Activated CD4-positive, alpha-beta T cell treated with anti-CD3 and anti-CD28 coated beads for 4 hours (primary cell): ENCODE measurements around the gene CELF5.
"Not testable (repeated sequence)": the region's sequence is repeated elsewhere in the genome, so short reads cannot be mapped to it uniquely, and the experiment has no call there.

Experiments
- DNase-seq, 2 donors: peaks; one replicate each; pipeline ENCODE4 v3.0.0-alpha.2; 2020

CELF5 gene

DNA sequence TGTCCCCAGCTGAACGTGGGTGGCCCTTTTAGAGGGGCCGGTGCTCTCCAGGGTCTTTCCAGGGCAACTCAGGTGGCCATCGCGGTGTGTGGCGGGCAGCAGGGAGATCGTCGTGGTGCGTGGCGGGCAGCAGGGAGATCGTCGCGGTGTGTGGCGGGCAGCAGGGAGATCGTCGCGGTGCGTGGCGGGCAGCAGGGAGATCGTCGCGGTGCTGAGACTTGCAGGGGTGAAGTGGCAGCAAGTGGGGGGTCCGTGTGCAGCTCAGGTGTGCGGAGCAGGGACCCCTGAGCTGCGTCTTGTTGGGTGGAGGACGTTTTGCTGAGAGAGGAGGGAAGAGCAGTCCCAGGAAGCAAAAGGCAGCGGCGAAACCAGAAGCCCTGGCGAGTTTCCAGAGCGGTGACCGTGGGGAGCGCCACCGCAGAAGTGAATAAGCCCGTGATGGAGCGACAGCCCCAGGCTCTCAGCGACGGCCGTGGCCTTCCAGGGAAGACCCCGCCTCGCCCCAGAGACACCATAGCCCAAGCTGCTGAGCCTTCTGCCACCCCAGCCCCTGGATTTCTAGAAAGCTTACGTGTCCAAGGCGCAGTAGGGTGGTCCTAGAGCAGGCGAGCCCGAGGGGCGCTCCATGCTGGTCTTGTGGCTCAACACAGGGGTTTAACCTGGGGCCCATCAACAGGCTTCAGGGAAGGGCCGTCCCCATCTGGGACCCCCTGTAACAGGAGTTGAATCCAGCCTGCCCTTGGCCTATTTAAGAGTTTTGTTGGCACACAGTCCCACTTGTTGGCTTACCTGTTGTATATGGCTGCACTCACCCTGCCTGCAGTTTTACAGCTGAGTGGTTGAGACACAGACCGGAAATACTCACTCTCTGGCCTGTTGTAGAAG lies 33.3 kb upstream of the CELF5 start:
- no peak for DNase-seq

DNA sequence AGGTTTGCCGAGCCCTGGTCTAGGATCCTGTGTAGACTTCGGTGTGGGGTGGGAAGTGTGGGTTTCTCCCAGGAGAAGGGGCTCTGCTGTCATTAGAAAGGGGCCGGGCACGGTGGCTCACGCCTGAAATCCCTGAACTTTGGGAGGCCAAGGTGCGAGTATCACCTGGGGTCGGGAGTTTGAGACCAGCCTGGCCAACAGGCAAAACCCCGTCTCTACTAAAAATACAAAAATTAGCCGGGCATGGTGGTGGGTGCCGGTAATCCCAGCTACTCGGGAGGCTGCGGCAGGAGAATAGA lies 32.7 kb upstream of the CELF5 start:
- DNase-seq: not testable (repeated sequence)

DNA sequence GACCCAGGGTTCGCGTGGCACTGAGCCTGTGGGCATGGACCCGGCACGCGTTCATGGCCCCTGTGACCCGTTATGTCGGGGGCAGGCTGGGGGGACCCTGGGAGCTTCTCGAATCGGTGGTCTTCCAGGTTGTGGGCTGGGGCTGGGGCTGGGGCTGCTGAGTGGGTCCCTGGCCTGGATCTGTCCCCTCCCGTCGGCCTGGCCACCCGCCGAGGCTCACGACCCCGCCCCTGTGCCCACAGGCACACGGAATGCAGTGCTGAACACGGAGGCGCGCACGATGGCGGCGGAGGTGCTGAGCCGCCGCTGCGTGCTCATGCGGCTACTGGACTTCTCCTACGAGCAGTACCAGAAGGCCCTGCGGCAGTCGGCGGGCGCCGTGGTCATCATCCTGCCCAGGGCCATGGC lies 32.2 kb upstream of the CELF5 start:
- DNase-seq: no peak

DNA sequence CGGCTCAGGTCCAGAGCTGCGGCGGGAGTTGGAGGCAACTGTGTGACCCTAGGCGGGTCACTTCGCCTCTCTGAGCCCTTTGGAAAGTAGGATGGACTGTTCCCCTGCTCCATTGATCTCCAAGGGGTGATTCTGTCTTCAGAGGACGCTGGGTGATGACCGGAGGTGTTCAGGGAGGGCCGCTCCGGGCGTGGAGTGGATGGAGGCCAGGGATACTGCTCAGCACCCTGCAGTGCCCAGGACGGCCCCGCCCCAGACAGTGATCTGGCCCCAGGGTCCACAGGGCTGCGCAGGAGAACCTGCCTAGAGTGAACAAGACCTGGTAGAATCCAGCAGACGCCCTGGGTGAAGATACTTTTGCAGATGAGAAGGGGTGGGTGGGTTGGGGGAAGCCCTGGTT lies 31.8 kb upstream of the CELF5 start:
- no peak for DNase-seq

DNA sequence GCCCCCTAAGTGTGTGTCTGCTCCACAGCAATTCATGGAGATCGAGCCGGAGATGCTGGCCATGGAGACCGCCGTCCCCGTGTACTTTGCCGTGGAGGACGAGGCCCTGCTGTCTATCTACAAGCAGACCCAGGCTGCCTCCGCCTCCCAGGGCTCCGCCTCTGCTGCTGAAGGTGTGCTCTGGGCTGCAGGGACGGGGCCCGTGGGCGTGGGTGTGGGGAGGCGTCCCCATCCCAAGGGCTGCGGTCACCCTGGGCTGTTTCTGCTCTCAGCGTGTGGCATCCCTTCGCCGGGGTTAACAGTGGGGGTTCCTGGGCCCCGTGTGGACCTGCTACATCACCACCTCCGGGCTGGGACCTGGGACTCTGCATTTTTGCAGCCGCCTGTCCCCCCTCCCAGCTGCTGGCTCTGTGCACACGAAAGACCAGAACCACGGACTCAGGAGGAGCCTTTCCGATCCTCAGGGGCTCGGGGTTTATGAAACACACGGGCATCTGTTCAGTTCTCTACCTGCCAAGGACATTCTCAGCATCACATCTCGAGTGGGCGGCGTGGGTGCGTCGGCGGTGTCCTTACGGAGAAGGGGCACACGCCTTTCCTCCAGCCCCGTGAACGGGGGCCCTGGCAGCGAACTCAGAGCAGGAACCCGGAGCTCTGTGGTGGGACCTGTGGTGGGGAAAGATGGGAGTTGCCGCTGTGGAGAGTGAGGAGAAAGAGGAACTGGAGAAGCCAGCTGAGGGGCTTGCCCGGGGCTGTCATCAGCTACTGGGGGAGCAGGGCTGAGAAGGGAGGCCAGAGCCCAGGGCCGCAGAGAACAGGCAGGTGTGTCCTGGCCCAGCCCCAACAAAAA lies 31.0 kb upstream of the CELF5 start:
- DNase-seq: no peak

DNA sequence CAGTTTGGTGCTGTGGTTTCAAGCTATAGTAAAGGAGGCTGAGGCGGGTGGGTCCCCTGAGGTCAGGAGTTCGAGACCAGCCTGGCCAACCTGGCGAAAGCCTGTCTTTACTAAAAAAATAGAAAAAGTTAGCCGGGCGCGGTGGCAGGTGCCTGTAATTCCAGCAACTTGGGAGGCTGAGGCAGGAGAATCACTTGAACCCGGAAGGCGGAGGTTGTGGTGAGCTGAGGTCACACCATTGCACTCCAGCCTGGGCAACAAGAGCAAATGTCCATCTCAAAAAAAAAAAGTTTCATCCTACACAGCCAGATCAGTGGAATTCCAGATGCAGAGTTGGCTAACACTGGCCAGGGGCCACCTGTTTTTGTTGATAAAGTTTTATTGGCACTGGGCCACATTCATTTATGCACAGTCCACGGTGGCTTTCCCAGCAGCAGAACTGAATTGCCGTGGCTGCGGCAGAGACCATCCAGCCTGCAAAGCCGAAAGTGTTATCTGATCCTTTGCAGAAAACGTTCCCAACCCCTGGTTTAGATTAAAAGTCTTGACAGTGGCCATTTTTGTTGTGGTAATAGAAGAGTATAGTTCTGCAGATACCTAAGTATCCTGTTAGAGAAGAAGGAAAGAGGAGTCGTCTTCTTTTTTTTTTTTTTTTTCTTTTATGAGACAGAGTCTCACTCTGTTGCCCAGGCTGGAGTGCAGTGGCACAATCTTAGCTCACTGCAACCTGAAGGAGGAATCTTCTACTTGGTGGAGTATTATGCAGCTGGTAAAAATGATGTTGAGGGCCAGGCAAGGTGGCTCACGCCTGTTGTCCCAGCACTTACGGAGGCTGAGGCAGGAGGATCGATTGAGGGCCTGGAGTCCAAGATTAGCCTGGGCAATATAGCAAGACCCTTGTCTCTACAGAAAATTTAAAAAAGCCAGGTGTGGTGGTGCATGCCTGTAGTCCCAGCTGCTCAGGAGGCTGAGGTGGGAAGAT lies 30.1 kb upstream of the CELF5 start:
- DNase-seq: no peak

DNA sequence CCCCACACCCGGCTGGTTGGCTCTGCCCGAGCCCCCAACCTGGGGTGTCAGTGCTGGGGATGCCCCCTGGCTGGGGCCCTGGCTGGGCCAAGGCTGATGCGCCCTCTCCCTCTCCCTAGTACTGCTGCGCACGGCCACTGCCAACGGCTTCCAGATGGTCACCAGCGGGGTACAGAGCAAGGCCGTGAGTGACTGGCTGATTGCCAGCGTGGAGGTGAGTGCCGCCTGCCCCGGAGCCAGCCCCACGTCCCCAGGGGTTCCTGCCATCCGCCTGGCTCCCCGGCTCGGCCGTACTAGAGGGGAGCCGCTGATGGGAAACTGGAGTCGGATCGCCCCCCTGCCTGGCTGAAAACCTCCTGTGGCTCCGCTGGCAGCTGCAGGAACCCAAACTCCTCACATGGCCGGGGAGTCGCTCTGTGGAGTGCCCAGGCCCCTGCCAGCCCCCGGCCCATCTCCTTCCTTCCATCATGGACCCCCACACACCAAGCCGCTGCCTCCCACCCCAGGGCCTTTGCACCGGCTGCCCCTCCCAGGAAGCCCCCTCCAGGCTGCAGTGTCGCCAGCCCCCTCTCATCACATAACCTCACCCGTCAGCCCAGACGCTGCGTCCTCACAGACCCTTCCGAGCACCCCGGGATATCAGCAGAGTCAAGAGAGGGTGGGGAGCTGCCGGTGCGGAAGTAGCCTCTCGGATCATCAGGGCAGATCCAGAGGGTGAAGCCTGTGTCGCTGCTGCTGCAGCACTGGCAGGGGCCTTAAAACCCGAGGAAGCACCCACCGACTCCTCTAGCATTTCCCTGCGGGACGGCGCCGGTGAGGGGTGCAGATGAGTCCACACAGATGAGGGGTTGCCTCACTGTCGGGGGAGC lies 28.2 kb upstream of the CELF5 start:
- DNase-seq: no peak

DNA sequence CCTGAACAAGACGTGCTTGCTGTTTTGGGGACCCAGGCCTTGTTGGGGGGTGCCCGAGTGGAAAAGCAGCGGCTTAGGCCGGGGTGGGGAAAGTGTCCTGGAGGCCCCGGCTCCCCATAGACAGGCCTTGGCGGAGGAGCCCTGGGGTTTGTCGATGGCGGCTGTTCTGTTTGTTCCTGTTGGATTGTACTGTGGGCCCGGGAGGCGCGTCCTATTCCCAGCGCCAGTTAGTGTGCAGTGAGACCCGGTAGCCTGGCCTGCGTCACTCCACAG lies 27.6 kb upstream of the CELF5 start:
- DNase-seq: no peak

DNA sequence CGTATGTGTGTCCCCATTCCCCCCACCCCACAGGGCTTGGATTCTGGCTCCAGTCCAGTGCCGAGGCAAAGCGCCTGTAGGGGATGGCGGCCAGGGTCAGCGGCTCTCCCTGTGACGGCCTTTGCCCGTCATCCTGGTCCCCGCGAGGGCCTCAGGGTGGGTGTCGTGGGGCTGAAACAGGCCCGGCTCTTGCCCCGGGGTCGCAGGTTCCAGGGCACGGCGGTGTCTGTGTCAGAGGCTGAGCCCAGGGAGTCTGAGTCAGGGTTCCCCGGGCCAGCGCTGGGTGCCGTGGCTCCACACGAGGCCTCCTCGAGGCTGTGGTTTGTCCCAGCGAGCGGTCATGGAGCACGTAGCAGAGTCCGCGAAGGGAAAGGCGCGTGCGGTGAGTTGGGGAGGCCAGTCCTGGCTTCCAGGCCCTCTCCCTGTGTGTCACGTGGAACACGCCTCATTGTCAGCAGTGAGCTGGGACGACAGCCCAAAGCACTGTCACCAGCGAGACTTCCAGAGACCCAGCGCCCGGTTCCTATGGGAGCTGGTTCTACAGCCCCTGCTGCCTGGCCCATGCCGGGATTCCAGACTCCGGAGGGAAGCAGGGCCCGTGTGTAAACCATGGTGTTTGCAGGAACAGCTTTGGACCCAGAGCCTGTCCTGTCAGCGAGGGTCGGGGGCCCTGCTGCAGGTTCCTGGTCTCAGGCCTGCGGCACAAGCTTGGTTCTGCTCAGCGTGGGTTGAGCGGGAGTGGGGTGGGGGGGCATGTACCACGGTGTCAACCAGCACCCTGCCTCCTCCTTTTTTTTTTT lies 25.4 kb upstream of the CELF5 start:
- no peak for DNase-seq

DNA sequence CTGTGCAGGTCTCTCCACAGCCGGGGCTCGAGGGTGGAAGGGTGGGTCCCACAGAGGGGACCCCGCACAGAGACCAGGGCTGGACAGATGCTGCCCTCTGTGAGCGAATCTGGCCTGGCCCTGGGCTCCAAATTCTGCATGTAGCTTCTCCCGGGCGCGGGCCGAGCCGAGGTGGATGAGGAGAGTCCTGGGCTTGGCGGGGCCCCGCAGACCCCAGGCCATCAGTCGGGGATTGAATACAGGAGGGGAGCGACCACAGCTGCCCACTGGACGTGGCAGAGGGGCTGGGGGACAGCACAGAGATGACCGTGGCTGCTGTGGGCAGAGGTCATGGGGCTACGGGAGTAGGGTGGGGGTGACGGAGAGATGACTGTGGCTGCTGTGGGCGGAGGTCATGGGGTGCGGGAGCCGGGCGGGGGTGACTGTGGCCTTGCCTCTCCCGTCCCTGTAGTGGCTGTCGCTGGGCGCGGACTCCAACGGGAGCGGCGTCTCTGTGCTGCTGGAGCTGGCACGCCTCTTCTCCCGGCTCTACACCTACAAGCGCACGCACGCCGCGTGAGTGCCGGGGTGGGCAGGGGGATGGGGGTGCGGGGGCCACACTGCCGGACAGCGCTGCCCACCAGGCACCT lies 23.3 kb upstream of the CELF5 start:
- no peak for DNase-seq

DNA sequence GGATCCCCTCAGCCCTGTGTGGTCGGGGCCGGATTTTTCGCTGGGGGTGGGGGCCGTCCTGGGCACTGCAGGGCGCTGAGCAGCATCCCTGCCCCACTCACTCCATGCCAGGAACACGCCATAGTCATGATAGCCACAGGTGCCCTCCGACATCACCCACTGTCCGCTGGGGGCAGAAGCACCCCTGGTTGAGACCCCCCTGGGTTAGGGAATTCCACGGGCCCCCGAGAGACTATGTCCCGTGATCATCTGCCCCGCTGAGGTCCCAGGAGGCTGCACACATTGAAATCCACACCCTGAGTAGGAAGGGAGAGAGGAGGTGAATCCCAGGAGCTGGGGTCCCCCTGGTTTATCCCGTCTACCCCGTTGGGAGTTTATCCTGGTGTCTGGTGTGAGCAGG lies 22.6 kb upstream of the CELF5 start:
- DNase-seq: no peak

DNA sequence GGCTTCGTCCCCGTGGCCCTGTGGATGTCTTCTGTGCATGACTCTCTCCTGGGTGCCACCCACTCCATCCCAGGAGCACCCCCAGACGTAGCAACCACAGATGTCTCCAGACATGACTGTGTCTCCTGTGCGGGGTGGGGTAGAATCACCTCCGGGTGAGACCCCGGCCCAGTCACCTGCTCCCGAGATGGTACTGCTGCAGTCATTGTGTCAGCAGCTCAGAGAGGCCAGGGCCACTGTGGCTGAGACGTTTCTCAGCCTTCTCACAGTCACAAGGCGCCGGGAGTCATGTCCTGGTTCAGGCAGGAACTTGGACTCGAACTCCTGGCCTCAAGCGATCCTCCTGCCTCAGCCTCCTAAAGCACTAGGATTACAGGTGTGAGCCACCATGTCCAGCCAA lies 22.1 kb upstream of the CELF5 start:
- no peak for DNase-seq

DNA sequence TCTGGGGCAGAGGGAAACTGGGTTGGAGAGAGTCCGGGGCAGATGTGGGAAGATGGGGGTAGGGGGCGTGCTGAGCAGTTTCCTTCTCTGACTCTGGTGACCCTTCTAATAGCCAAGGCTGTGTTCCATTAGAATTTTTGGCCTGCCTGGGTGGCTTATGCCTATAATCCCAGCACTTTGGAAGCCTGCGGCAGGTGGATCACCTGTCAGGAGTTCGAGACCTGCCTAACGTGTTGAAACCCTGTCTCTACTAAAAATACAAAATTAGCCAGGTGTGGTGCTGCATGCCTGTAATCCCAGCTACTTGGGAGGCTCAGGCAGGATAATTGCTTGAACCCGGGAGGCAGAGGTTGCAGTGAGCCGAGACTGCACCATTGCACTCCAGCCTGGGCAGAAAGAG lies 21.6 kb upstream of the CELF5 start:
- not testable (repeated sequence) for DNase-seq

DNA sequence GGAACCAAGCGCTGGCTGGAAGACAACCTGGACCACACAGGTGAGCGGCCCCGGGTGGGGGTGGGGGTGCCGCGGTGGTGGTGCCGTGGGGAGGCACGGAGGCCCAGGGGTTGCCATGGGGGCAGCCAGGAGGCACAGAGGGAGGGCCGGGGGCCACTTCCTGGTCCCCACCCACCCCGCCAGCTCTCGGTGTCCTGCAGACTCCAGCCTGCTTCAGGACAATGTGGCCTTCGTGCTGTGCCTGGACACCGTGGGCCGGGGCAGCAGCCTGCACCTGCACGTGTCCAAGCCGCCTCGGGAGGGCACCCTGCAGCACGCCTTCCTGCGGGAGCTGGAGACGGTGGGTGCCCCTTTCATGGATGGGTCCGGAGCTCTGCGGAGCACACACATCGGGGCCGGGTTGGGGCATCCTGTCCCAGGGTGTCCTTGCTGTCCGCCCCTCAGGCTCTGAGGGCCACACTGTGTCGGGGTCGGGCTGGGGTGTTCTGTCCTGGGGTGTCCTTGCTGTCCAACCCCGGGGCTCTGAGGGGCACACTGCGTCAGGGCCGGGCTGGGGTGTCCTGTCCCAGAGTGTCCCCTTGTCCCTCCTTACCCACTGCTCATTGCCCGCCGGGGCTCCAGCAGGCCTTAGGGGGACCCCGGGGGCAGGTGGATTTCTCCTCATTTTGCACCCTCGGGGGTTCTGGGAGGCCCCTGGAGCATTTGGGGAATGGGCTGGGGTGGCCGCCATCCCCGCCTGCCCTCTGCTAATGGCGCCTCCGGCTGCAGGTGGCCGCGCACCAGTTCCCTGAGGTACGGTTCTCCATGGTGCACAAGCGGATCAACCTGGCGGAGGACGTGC lies 20.4 kb upstream of the CELF5 start:
- DNase-seq: no peak

DNA sequence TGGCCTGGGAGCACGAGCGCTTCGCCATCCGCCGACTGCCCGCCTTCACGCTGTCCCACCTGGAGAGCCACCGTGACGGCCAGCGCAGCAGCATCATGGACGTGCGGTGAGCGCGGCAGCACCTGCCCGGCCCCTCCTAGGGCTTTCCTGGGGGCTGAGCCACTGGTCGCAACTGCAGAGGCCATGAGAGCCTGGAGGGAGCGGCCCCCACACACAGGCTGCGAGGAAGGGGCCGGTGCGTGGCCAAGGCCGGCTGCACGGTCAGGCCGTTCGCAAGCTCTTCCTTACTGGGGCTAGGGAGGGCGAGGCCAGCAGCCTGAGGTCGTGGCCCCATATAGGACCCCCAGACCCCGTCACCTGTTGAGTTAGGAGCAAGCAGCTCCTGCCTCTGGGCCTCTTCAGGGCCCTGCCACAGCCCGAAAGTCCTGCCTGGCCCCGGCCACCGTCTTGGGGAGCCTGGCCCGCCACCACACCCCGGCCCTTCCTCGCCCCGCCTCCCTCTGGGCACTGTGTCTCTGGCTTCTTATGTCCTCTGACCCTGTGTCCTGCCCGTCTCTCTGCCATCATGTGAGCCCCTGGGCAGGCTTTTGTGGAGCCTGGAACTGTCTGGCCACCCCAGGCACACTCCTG lies 19.7 kb upstream of the CELF5 start:
- DNase-seq: no peak

DNA sequence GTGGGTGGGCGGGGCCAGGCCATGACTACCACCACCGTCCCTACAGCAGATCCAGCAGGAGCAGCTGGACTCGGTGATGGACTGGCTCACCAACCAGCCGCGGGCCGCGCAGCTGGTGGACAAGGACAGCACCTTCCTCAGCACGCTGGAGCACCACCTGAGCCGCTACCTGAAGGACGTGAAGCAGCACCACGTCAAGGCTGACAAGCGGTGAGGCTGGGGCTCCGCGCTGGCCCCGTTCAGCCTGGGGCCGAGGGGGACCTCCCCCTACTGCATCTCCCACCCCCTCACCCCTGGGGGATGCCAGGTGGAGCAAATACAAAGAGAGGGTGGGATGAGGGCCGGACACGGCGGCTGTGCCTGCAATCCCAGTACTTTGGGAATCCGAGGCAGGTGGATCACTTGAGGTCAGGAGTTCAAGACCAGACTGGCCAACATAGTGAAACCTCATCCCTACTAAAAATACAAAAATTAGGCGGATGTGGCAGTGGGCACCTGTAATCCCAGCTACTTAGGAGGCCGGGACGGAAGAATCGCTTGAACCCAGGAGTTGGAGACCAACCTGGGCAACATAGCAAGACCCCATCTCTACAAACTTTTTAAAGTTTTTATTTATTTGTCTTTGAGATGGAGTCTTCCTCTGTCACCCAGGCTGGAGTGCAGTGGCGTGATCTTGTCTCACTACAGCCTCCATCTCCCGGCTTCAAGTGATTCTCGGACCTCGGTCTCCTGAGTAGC lies 18.1 kb upstream of the CELF5 start:
- DNase-seq: no peak

DNA sequence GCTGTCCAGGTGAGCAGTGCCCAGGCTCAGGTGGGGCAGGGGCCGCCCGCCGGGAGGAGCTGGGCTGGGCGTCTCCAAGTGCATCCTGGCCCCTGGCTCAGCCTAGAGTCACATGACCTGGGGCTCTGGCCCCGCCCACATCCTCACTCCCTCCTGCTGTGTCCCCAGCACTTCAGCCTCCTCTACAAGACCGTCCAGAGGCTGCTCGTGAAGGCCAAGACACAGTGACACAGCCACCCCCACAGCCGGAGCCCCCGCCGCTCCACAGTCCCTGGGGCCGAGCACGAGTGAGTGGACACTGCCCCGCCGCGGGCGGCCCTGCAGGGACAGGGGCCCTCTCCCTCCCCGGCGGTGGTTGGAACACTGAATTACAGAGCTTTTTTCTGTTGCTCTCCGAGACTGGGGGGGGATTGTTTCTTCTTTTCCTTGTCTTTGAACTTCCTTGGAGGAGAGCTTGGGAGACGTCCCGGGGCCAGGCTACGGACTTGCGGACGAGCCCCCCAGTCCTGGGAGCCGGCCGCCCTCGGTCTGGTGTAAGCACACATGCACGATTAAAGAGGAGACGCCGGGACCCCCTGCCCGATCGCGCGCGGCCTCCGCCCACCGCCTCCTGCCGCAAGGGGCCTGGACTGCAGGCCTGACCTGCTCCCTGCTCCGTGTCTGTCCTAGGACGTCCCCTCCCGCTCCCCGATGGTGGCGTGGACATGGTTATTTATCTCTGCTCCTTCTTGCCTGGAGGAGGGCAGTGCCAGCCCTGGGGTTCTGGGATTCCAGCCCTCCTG lies 16.8 kb upstream of the CELF5 start:
- DNase-seq: no peak
